Caco-2 (cell line): ENCODE data around the gene PLXNC1. TPM values are rescaled to one million over a fixed set of nuclear protein-coding genes. Genes with fewer than 3 reads are reported as not detected.

ENCODE experiments used
- BruUV-seq: library from RNA; stranded (reverse); fragments of 400-500 nt; replicated peaks from 2 replicates; lab custom pipeline; 2021; lab: Mats Ljungman, UMichigan
- CTCF ChIA-PET: fragments of 300-600 bp; sonication (Branson Sonifier 250); formaldehyde crosslinking; loops from one replicate; lab custom pipeline; 2022; ENCODE audit warnings: antibody characterized with exemption; lab: Charles Lee
- POLR2A ChIA-PET: fragments of 300-600 bp; sonication (Branson Sonifier 250); formaldehyde crosslinking; loops from one replicate; lab custom pipeline; 2022; ENCODE audit warnings: antibody characterized with exemption; lab: Charles Lee
- DNase-seq, 2 experiments: peaks; one replicate each; pipeline versions ENCODE4 v3.0.0 to v3.0.0-alpha.2; 2020 to 2022
- H3K27me3 ChIP-seq: replicated peaks from 2 replicates; pipeline ENCODE4 v1.6.0; 2011; ENCODE audit warnings: low read length; ENCODE audit not compliant: control insufficient read depth, insufficient read depth
- H3K36me3 ChIP-seq: 2 replicates; pipeline ENCODE4 v1.5.1; 2011; ENCODE audit warnings: low read length; ENCODE audit not compliant: control insufficient read depth, insufficient read depth
- H3K4me1 ChIP-seq: fragments of 250-450 bp; sonication (Bioruptor Pico); 2 replicates; pipeline ENCODE4 v1.5.1; 2020; ENCODE audit warnings: mild to moderate bottlenecking
- H3K4me3 ChIP-seq: 2 replicates; pipeline ENCODE4 v1.5.1; 2011; ENCODE audit warnings: low read depth, mild to moderate bottlenecking, control low read depth, low read length
- H3K9me3 ChIP-seq: fragments of 250-450 bp; sonication (Bioruptor Pico); 2 replicates; pipeline ENCODE4 v1.5.1; 2020; ENCODE audit warnings: mild to moderate bottlenecking, moderate library complexity
- H3K27ac Mint-ChIP-seq: one replicate; pipeline ENCODE4 v1.8.0; 2022; ENCODE audit warnings: mixed read lengths; ENCODE audit not compliant: unreplicated experiment
- H3K27me3 Mint-ChIP-seq: one replicate; pipeline ENCODE4 v1.8.0; 2022; ENCODE audit warnings: mixed read lengths; ENCODE audit not compliant: insufficient read depth, unreplicated experiment
- H3K36me3 Mint-ChIP-seq: one replicate; pipeline ENCODE4 v1.8.0; 2022; ENCODE audit warnings: mild to moderate bottlenecking, mixed read lengths; ENCODE audit not compliant: insufficient read depth, unreplicated experiment
- H3K4me1 Mint-ChIP-seq: one replicate; pipeline ENCODE4 v1.8.0; 2022; ENCODE audit warnings: low read depth, mixed read lengths; ENCODE audit not compliant: unreplicated experiment
- H3K4me3 Mint-ChIP-seq: one replicate; pipeline ENCODE4 v1.8.0; 2022; ENCODE audit warnings: mild to moderate bottlenecking, moderate library complexity, mixed read lengths; ENCODE audit not compliant: unreplicated experiment
- H3K9me3 Mint-ChIP-seq: one replicate; pipeline ENCODE4 v1.8.0; 2022; ENCODE audit warnings: mixed read lengths; ENCODE audit not compliant: unreplicated experiment
- CTCF ChIP-seq, 2 experiments: fragments of 200-600 bp in 1 of 2; IDR thresholded peaks; 1 replicate in 1 of 2; 2 replicates in 1 of 2; pipeline versions ENCODE4 v1.5.1 to v1.8.0; 2011 to 2022; ENCODE audit warnings: antibody characterized with exemption in 1 of 2, control low read depth in 1 of 2, inconsistent platforms in 1 of 2, low read depth in 1 of 2, low read length in 1 of 2, mild to moderate bottlenecking in 1 of 2, moderate library complexity in 1 of 2; ENCODE audit not compliant: insufficient read depth in 1 of 2, severe bottlenecking in 1 of 2, unreplicated experiment in 1 of 2
- intact Hi-C: fragments of 100-400 bp; cut with micrococcal nuclease; formaldehyde crosslinking; loops from one replicate; pipeline ENCODE4 v1.10.0; 2022; ENCODE audit not compliant: unreplicated experiment
- total RNA-seq: library from RNA; stranded (reverse); gene quantifications from 2 replicates; pipeline ENCODE4 v1.2.3, GENCODE V29; 2022

PLXNC1 gene
- total RNA-seq, 1 experiment from 2014 or later: 41.3 TPM

DNA sequence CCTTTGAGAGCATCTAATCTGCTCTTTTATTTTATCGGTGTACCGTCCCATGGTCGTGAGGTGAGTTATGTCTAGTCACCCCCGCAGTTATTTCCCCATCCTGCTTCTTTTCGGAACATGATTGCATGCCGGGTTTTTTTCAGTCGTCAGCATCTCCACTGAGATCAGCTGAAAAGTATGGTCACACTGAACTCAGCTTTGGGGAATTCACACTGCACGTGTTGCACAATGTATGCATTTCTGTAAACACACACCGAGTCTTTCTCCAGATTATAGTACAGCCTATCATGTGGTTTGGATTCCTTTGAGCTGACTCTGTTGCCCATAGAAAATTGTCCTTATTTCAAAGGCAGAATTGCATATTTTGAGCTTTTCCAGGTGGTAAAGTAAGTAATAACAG, 24.6 kb downstream of the PLXNC1 start:
- no peaks in the 10 kb centered on the region for H3K27me3 ChIP-seq
- H3K4me1 Mint-ChIP-seq: peaks cover 59% of the 10 kb centered on the region
- peaks cover 39% of the 10 kb centered on the region for H3K36me3 Mint-ChIP-seq
- H3K4me1 ChIP-seq: peaks cover 67% of the 10 kb centered on the region
- no peak for TF ChIP-seq CTCF (IDR thresholded peaks at IDR 0.05; ENCODE audit: insufficient read depth in 1 of 2, low read depth in 1 of 2, low read length in 1 of 2, severe bottlenecking in 1 of 2, unreplicated experiment in 1 of 2)
- peak overlapping the region; percentile 88 for H3K27ac Mint-ChIP-seq
- BruUV-seq: no TSS peak
- peak overlapping the region; percentile 70 for H3K4me3 Mint-ChIP-seq
- intact Hi-C loops: loop anchor here (1.0 kb wide), 2 partner anchors 10 to 21 kb away; no protein-coding TSS in a partner anchor
- no peak overlapping the region for H3K4me3 ChIP-seq
- no peaks in the 10 kb centered on the region for H3K27me3 Mint-ChIP-seq
- H3K9me3 Mint-ChIP-seq: peaks cover 12% of the 10 kb centered on the region
- DNase-seq: peak; percentile 71 to 77
- H3K36me3 ChIP-seq: peaks cover 3% of the 10 kb centered on the region
- ChIA-PET POLR2A (interaction anchor here (0.8 to 1.1 kb wide), 2 partner anchors 11 to 21 kb away, joined by 4 to 11 read pairs; no protein-coding TSS in a partner anchor), CTCF (interaction anchor here (0.8 to 2.4 kb wide), 4 partner anchors 8 to 261 kb away, joined by 3 to 26 read pairs (median 4); no protein-coding TSS in a partner anchor)
- H3K9me3 ChIP-seq: 0 out of 2 replicates have a peak, but pooled peaks cover 6% of the 10 kb centered on the region

DNA sequence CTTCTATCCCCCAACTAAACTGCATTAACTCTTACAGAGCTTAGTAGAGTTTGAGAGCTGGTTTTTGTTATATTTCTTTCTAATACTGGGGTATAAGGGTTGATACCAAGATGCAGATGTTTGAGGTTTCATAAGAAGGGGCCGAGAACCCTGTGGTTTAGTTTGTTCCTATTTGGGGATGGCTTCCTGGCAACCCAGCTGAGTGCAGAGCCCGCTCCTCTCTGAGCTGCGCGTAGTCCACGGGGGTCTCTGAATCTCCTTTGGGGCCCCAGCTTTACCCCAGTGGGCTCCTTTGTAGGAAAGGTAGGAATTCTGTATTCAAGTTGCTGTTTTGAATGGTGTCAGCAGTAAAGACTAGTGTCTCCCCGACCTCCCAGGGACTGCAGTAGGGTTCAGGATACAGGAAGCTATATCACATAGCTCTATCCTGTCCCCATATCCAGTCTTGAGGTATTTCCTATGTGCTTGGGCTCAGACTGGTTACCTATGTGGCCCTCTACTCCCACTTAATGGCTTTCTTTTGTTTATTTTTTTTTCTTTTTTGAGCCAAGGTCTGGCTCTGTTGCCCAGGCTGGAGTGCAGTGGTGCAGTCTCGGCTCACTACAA, 25.4 kb downstream of the PLXNC1 start:
- Mint-ChIP-seq H3K9me3 (peaks cover 20% of the 10 kb centered on the region), H3K27ac (peak overlapping the region; percentile 88), H3K27me3 (no peaks in the 10 kb centered on the region), H3K36me3 (peaks cover 42% of the 10 kb centered on the region), H3K4me1 (peaks cover 51% of the 10 kb centered on the region), H3K4me3 (peak overlapping the region; percentile 70)
- Histone ChIP-seq H3K27me3 (no peaks in the 10 kb centered on the region), H3K4me1 (peaks cover 62% of the 10 kb centered on the region), H3K36me3 (peaks cover 3% of the 10 kb centered on the region), H3K9me3 (0 out of 2 replicates have a peak, but pooled peaks cover 6% of the 10 kb centered on the region), H3K4me3 (no peak overlapping the region)
- intact Hi-C loops: loop anchor here (1.0 kb wide), 2 partner anchors 10 to 21 kb away; no protein-coding TSS in a partner anchor
- DNase-seq: no peak
- POLR2A ChIA-PET: interaction anchor here (0.8 to 1.1 kb wide), 2 partner anchors 10 to 22 kb away, joined by 4 to 11 read pairs; no protein-coding TSS in a partner anchor
- CTCF ChIA-PET: interaction anchor here (1.0 to 2.4 kb wide), 3 partner anchors 10 to 260 kb away, joined by 4 to 26 read pairs (median 5); no protein-coding TSS in a partner anchor
- BruUV-seq: no TSS peak
- no peak for TF ChIP-seq CTCF (IDR thresholded peaks at IDR 0.05; ENCODE audit: insufficient read depth in 1 of 2, low read depth in 1 of 2, low read length in 1 of 2, severe bottlenecking in 1 of 2, unreplicated experiment in 1 of 2)

GRCh38 chr12:94174576-94174975, 26.2 kb downstream of the PLXNC1 start:
- POLR2A ChIA-PET: no interaction called here
- Mint-ChIP-seq H3K9me3 (peaks cover 20% of the 10 kb centered on the region), H3K4me1 (peaks cover 45% of the 10 kb centered on the region), H3K27me3 (no peaks in the 10 kb centered on the region), H3K36me3 (peaks cover 41% of the 10 kb centered on the region), H3K4me3 (no peak overlapping the region), H3K27ac (peak overlapping the region; percentile 88)
- no peak for DNase-seq
- BruUV-seq: no TSS peak
- TF ChIP-seq CTCF (IDR thresholded peaks at IDR 0.05; ENCODE audit: insufficient read depth in 1 of 2, low read depth in 1 of 2, low read length in 1 of 2, severe bottlenecking in 1 of 2, unreplicated experiment in 1 of 2): no peak
- intact Hi-C loops: no loop called here
- peaks cover 3% of the 10 kb centered on the region for H3K36me3 ChIP-seq
- no peak overlapping the region for H3K4me3 ChIP-seq
- H3K9me3 ChIP-seq: 0 out of 2 replicates have a peak, but pooled peaks cover 6% of the 10 kb centered on the region
- CTCF ChIA-PET: interaction anchor here (2.4 kb wide), 1 partner anchor 9 kb away, joined by 26 read pairs; no protein-coding TSS in a partner anchor
- H3K4me1 ChIP-seq: peaks cover 63% of the 10 kb centered on the region
- no peaks in the 10 kb centered on the region for H3K27me3 ChIP-seq
